ENCODE data around the gene DUS3L.
"Not testable (repeated sequence)": the region's sequence is repeated elsewhere in the genome, so short reads cannot be mapped to it uniquely, and the experiment has no call there.

The DUS3L gene

GRCh38 chr19:5772416-5772815 lies 18.5 kb downstream of the DUS3L start:
- no peak for DNase-seq (ENCODE audit: low spot score)

DNA sequence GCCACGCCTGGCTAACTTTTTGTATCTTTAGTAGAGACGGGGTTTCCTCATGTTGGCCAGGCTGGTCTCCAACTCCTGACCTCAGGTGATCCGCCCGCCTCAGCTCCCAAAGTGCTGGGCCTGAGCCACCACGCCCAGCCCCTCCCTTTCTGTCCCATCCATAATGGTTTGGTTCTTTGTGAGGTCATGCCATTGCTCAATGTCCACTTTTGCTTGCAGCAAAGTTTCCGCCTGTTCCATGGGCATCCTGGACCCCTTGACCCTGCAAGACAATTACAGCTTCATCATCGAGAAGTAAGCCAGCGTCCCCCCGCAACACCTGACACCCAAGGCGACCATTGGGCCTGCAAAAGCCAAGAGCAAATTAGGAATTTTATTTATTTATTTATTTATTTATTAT lies 23.0 kb downstream of the DUS3L start:
- no peak for DNase-seq (ENCODE audit: low spot score)

GRCh38 chr19:5765220-5765619 lies 25.7 kb downstream of the DUS3L start:
- no peak for DNase-seq (ENCODE audit: low spot score)

DNA sequence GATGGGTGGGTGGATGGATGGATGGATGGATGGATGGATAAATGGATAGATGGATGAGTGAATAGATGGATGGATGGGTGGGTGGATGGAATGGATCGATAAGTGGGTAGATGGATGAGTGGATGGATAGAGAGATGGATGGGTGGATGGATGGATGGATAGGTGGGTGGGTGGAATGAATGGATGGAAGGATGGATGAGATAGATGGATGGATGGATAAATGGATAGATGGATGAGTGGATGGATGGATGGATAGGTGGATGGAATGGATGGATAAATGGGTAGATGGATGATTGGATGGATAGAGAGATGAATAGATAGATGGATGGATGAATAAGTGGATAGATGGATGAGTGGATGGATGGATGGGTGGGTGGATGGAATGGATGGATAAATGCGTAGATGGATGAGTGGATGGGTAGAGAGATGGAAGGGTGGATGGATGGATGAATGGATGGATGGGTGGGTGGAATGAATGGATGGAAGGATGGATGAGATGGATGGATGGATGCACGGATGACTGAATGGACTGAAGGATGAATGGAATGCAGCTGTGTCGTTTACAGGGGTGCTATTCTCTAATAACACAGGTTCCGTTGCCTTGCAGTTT lies 28.2 kb downstream of the DUS3L start:
- no peak for DNase-seq (ENCODE audit: low spot score)

GRCh38 chr19:5753743-5754142 lies 37.2 kb downstream of the DUS3L start:
- no peak for DNase-seq (ENCODE audit: low spot score)

GRCh38 chr19:5751709-5752108 lies 39.3 kb downstream of the DUS3L start:
- no peak for DNase-seq (ENCODE audit: low spot score)

- DNase-seq (ENCODE audit: low spot score): no peak
These were observed 41.5 kb downstream of the DUS3L start for GRCh38 chr19:5749505-5749904.

DNA sequence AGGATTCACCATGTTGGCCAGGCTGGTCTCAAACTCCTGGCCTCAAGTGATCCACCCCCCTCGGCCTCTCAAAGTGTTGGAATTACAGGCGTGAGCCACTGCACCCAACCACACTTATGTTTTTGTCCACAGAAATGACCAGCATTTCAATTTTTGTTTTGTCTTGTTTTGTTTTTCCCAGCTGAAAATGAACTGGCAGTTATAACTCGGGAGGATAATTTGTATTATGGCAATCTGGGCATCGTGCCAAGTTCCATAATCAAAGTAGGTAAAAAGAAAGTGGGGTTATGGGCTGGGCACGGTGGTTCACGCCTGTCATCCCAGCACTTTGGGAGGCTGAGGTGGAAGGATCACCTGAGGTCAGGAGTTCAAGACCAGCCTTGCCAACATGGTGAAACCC lies 42.0 kb downstream of the DUS3L start:
- DNase-seq (ENCODE audit: low spot score): not testable (repeated sequence)

DNA sequence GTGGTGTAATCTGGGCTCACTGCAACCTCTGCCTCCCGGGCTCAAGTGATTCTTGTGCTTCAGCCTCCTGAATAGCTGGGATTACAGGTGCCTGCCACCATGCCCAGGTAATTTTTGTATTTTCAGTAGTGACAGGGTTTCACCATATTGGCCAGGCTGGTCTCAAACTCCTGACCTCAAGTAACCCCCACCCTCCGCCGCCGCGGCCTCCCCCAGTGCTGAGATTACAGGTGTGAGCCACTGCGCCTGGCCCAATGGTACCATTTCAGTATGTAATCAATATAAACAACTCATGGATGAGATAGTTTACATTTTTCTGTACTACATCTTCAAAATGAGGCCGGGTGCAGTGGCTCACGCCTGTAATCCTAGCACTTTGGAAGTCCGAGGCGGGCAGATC lies 46.0 kb downstream of the DUS3L start:
- DNase-seq (ENCODE audit: low spot score): not testable (repeated sequence)

- DNase-seq (ENCODE audit: low spot score): no peak
These were observed 47.3 kb downstream of the DUS3L start for GRCh38 chr19:5743630-5744029.

- DNase-seq (ENCODE audit: low spot score): no peak
These were observed 48.9 kb downstream of the DUS3L start for GRCh38 chr19:5742051-5742450.

GRCh38 chr19:5738423-5738822 lies 52.5 kb downstream of the DUS3L start:
- DNase-seq (ENCODE audit: low spot score): no peak

Data from HuH-7 (cell line).